Mucosa of rectum (tissue), 2 donors: ENCODE data around the gene CAMSAP1.

Experiments used
- H3K27ac ChIP-seq, 2 donors: one replicate each; pipeline ENCODE4 v1.7.0; 2013; ENCODE audit warnings: inconsistent platforms in 2 of 2, low read depth in 2 of 2, low read length in 2 of 2
- H3K27me3 ChIP-seq, 2 donors: one replicate each; pipeline ENCODE4 v1.7.0; 2013; ENCODE audit warnings: low read length in 2 of 2; ENCODE audit not compliant: control insufficient read depth in 2 of 2, insufficient read depth in 2 of 2
- H3K36me3 ChIP-seq, 2 donors: one replicate each; pipeline ENCODE4 v1.7.0; 2013; ENCODE audit warnings: low read length in 2 of 2; ENCODE audit not compliant: control insufficient read depth in 2 of 2, insufficient read depth in 2 of 2
- H3K4me1 ChIP-seq, 2 donors: one replicate each; pipeline ENCODE4 v1.7.0; 2013; ENCODE audit warnings: low read length in 2 of 2, mild to moderate bottlenecking in 1 of 2; ENCODE audit not compliant: control insufficient read depth in 2 of 2, insufficient read depth in 2 of 2
- H3K4me3 ChIP-seq, 2 donors: one replicate each; pipeline ENCODE4 v1.7.0; 2013; ENCODE audit warnings: low read length in 2 of 2
- H3K9ac ChIP-seq, 2 donors: one replicate each; pipeline ENCODE4 v1.7.0; 2013; ENCODE audit warnings: low read length in 2 of 2, low read depth in 1 of 2, mild to moderate bottlenecking in 1 of 2
- H3K9me3 ChIP-seq, 2 donors: one replicate each; pipeline ENCODE4 v1.7.0; 2013; ENCODE audit warnings: low read length in 2 of 2; ENCODE audit not compliant: control insufficient read depth in 2 of 2
- donor health status: healthy.
- donor health status: Normal muscosa, but diverticular disease.

Gene CAMSAP1

DNA sequence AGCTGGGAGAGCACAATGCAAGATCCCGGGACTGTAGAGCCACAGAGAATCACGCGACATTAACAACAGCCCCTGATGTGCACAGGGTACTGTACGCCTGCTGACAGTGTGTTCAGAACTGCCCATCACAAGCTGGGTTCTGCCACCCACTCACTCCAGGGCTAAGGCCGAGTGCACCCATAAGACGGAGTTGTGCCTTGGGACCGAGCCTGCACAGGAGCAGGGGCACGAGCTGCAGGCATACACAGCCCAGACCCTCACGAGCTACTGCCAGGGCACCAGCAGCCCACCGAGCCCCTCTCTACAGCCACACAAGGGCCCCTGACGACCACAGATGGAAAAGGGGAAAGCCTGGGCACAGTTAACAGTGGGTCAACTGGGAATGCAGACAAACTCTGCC lies 67.8 kb downstream of the CAMSAP1 start:
- Histone ChIP-seq H3K4me1 (no peaks in the 10 kb centered on the region), H3K4me3 (no peak overlapping the region), H3K27ac (no peak overlapping the region), H3K36me3 (no peaks in the 10 kb centered on the region), H3K9ac (no peak overlapping the region), H3K9me3 (no peaks in the 10 kb centered on the region), H3K27me3 (no peaks in the 10 kb centered on the region)

DNA sequence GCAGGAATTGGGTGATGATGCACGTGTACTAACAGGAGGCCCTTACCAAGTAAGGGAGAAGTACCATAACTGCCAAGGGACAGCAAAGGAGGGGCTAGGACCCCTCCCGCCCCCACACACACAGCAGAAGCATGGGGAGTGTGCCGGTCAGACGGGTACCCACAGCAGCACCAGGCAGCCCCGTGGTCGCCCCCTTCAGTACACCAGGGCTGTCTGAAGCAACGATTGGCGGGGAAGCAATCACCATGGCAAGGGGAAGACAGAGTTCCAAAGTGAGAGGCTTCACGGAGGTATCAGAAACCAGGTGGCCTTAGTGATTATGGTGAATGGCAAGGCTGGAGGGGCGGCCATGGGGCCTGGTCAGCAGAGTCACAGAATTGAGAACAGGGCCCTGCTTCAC lies 72.2 kb downstream of the CAMSAP1 start:
- H3K27ac ChIP-seq: no peak overlapping the region
- H3K36me3 ChIP-seq: no peaks in the 10 kb centered on the region
- no peaks in the 10 kb centered on the region for H3K4me1 ChIP-seq
- no peak overlapping the region for H3K4me3 ChIP-seq
- H3K9me3 ChIP-seq: no peaks in the 10 kb centered on the region
- H3K9ac ChIP-seq: no peak overlapping the region
- no peaks in the 10 kb centered on the region for H3K27me3 ChIP-seq

DNA sequence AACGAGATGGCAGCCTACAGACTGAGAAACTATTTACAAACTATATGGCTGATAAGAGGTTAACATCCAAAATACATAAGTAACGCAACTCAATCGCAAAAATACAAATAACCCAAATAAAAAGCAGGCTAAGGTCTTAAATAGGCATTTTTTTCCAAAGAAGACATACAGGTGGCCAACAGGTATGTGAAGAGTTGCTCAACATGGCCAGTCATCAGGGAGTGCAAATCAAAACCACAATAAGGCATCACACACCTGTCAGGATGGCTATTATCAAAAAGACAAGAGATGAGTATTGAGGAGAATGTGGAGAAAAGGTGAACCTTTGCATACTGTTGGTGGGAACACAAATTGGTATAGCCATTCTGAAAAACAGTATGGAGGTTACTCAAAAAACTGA lies 73.5 kb downstream of the CAMSAP1 start:
- Histone ChIP-seq H3K27ac (no peak overlapping the region), H3K4me3 (no peak overlapping the region), H3K4me1 (no peaks in the 10 kb centered on the region), H3K27me3 (no peaks in the 10 kb centered on the region), H3K9ac (no peak overlapping the region), H3K36me3 (no peaks in the 10 kb centered on the region), H3K9me3 (peaks cover 0 to 3% of the 10 kb centered on the region in 2 donors)

DNA sequence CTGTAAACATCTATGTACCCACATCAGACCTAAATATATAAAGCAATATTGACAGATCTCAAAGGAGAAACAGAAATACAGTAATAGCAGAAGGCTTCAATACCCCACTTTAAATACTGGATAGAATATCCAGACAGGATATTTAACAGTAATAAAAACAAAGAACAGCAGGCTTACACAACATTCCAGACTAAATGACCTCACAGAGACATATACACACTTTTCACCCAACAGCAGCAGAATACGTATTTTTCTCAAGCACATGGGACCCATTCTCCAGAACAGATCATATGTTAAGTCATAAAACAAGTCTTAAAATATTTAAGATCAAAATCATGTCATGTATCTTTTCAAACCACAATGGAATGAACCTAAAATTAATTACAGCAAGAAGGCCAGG lies 76.8 kb downstream of the CAMSAP1 start:
- Histone ChIP-seq H3K9me3 (peaks cover 0 to 3% of the 10 kb centered on the region in 2 donors), H3K27me3 (no peaks in the 10 kb centered on the region), H3K4me1 (no peaks in the 10 kb centered on the region), H3K9ac (no peak overlapping the region), H3K36me3 (peaks cover 0 to 5% of the 10 kb centered on the region in 2 donors), H3K27ac (no peak overlapping the region), H3K4me3 (no peak overlapping the region)

DNA sequence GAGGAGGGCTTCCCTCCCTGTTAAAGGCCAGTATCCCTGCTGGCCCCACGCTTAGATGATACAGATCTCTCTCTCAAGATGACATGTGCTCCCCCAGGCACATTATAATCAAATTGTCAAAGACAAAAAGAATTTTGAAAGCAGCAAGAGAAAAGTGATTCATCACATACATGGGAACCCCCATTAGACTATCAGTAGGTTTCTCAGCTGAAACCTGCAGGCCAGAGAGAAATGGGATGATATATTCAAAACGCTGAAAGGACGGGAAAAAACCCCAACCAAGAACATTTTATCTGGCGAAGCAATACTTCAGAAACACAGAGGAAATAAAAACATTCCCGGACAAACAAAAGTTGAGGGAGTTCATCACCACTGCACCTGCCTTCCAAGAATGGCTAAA lies 78.7 kb downstream of the CAMSAP1 start:
- Histone ChIP-seq H3K27me3 (no peaks in the 10 kb centered on the region), H3K9ac (no peak overlapping the region), H3K27ac (no peak overlapping the region), H3K4me3 (no peak overlapping the region), H3K4me1 (no peaks in the 10 kb centered on the region), H3K36me3 (peaks cover 5 to 13% of the 10 kb centered on the region in 2 donors), H3K9me3 (peaks cover 0 to 3% of the 10 kb centered on the region in 2 donors)

DNA sequence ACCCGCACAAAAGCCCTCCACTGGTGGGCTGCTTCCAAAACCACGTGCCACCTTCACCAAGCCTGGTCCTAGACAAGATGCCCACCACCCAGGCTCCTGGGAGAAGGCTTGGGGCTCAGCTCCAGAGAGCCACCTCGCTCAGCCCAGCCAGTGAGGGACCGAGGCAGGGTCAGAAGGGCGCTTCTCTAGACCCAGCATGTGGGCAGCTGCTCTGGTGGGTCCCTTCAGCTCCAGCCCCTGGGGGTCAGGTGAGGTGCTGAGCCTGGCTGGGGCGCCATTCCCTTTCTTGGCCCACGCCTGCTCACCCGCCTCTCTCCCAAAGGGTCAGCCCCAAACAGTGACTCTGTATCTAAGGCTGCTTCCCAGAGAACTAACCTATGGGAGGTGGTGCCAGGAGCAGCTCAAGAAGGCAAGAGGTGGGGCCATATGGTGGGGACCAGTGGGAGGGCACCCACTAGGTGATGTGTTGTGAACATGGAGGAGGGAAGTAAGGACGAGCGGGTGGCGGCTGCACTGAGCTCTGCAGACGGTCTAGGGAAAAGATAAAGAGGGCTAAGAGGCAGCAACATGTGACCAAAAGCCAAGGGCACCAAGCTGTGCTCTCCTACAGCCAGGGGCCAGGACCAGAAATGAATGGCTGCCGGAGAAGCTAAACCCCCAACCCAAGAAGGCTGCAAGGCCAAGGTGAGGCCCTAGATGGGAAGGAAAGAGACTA lies 79.3 kb downstream of the CAMSAP1 start:
- no peaks in the 10 kb centered on the region for H3K4me1 ChIP-seq
- H3K4me3 ChIP-seq: no peak overlapping the region
- no peak overlapping the region for H3K9ac ChIP-seq
- no peaks in the 10 kb centered on the region for H3K27me3 ChIP-seq
- peaks cover 0 to 3% of the 10 kb centered on the region in 2 donors for H3K9me3 ChIP-seq
- H3K36me3 ChIP-seq: peaks cover 9 to 18% of the 10 kb centered on the region in 2 donors
- H3K27ac ChIP-seq: no peak overlapping the region

DNA sequence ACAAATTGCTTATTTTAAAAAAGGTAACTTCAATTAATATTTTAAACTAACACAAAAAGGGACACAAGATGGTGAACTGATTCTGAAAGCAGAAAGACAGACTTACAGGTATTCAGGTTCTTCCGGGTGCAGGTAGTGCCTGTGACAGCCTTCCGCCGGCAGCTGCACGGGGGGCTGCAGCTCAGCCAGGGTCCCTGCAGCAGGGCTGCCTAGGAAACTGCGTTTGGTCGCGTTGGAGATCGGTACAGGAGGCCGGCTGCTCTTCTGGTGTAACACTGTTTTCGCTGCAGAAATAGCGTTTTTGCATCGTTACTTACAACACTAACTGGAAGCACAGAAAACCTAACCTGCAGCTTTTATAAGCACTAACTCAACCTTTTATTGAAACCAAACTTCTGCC lies 80.0 kb downstream of the CAMSAP1 start:
- peaks cover 16 to 25% of the 10 kb centered on the region in 2 donors for H3K36me3 ChIP-seq
- peaks cover 0 to 3% of the 10 kb centered on the region in 2 donors for H3K9me3 ChIP-seq
- no peaks in the 10 kb centered on the region for H3K4me1 ChIP-seq
- H3K27me3 ChIP-seq: no peaks in the 10 kb centered on the region
- H3K27ac ChIP-seq: no peak overlapping the region
- H3K4me3 ChIP-seq: no peak overlapping the region
- no peak overlapping the region for H3K9ac ChIP-seq

DNA sequence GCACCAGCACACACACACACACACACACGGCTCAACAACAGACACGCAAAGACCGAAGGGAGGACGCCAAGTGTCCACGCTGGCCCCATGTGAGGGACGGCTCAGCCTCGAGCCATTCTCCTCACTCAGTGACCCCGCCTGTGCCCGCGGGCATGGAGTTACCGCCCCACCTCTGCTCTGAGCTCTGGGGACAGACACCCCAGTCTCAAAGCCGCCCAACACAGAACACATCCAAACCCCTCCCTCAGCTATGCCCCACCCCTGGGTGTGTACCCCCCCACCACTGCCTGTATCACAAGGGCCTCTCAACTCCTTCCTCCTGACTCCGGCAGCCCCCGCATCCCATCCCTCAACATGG lies 81.2 kb downstream of the CAMSAP1 start:
- peaks cover 26 to 36% of the 10 kb centered on the region in 2 donors for H3K36me3 ChIP-seq
- no peak overlapping the region for H3K9ac ChIP-seq

DNA sequence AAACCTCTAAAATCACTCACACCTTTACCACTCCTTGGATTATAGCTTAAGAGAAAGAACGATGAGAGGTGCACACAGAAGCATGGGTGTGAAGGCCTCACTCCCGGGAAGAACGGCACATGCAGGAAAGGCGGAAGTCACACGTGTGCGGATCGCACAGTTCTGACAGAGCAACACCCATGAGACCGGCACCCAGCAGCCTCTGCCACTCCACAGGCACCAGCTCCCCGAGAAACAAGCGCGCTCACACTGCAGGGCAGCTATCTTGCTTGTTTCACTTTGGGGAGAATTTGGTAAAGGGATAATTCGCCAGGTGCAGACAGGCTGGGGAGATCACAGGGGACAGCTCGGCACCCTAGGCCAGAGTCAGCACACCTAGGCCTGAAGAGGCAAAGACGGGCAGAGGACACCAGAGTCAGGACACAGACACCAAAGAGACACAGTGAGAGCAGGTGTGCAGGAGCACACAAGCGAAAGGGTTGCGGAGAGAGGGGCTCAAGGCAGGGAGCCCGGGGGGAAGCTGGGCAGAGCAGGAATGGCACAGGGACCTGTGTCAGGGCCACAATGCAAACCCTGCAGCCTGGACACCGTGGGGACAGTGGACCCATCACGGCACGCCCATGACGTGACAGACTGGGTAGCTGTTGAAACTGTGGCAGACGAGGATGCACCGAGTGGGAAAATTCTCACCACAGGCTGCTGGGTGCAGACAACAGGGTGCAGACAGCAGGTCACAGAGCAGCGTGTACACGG lies 81.7 kb downstream of the CAMSAP1 start:
- Histone ChIP-seq H3K36me3 (peaks cover 26 to 41% of the 10 kb centered on the region in 2 donors), H3K4me1 (no peaks in the 10 kb centered on the region), H3K27me3 (no peaks in the 10 kb centered on the region), H3K4me3 (no peak overlapping the region), H3K9me3 (peaks cover 0 to 3% of the 10 kb centered on the region in 2 donors), H3K9ac (no peak overlapping the region), H3K27ac (no peak overlapping the region)

More for the DNA sequence above, 81.2 kb downstream of the CAMSAP1 start:
- Histone ChIP-seq H3K4me3 (no peak overlapping the region), H3K4me1 (no peaks in the 10 kb centered on the region), H3K27ac (no peak overlapping the region), H3K9me3 (peaks cover 0 to 3% of the 10 kb centered on the region in 2 donors), H3K27me3 (no peaks in the 10 kb centered on the region)

DNA sequence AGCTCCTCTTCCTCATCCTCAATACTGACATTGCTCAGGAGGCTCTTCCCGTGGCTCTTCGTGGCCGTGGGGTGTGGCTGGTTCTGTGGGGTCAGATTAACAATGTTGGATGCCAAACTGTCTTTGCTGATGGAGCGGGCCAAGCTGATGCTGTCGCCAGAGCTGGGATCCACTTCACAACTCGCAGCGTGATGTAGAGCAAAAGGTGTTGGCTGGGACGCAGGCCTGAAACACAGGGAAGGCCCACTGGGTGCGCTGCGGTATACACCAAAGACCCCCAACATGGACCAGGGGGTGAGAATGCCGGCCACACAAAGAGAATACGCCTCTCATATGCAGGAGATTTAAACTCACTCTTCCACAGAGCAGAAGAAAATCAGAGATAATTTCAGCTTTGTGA lies 84.3 kb downstream of the CAMSAP1 start:
- Histone ChIP-seq H3K36me3 (peaks cover 37 to 60% of the 10 kb centered on the region in 2 donors), H3K9me3 (no peaks in the 10 kb centered on the region), H3K27ac (no peak overlapping the region), H3K27me3 (no peaks in the 10 kb centered on the region), H3K4me3 (no peak overlapping the region), H3K4me1 (no peaks in the 10 kb centered on the region), H3K9ac (no peak overlapping the region)
